Stimulated activated CD4-positive, alpha-beta T cell treated with anti-CD3 and anti-CD28 coated beads, Interleukin-1b, Interleukin-23, amount 100 ng/mL, for 24 hours (primary cell): ENCODE results near the gene CDH11.

Experiments used
- DNase-seq, 4 experiments: peaks; one replicate each; pipeline ENCODE4 v3.0.0-alpha.2; 2020; ENCODE audit warnings: low read depth in 4 of 4, low spot score in 1 of 4

CDH11 gene

DNA sequence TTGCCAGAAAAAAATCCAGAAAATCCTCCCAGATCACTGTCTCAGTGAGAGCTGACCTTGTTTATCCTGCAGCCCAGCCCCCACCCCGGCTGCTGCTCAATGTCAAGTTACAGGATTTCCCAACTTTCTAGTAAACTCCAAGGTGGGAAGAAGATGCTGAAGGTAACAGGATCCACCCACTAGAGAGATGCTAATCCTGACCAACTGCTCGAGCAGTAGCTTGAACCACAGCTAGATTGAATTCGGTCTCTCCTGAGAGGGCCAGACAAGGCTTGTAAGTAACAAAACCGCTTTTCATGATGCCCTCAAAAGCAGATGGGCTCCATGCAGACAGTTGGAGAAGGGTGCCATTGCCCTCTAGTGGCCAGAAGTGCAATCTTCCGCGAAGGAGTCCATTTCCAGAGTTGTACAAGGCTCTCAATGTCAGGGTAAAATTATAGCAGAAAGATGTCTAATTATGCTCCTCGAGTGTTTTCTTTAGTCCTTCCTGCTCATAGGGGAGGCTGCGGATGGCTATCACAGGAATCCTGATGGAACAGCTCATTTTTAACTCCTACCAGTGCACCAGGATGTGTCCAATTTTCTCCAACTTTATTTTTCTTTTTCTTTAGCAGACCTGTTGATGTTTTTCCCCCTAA lies 3.9 kb downstream of the CDH11 start:
- DNase-seq = no peak

DNA sequence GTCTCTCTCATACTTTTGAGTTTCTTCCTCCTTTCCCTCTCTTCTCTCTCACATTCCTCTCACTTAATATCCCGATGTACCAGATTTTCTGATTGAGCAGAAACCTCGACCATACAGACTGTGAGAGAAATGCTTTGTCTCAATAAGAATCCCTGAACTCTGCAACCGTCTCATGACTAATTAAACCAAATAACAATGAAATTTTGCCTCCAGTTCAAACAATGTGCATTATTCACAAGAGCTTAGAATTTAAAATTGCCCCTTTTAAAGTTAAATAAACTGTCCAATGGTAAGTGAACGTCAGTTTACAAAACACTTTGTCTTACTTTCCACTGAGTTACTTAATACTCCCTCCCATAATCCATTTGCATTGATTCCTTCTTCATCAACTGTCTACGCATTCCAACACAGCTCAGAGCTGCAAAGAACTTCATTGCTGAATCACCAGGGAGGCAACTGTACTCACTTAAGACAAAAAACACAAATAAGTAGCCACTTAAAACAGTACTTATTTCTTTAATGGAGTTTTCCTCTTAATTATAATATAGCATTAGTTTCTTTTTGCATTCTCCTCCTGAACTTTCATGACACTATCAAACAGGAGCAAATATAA lies 4.9 kb downstream of the CDH11 start:
- no peak for DNase-seq

DNA sequence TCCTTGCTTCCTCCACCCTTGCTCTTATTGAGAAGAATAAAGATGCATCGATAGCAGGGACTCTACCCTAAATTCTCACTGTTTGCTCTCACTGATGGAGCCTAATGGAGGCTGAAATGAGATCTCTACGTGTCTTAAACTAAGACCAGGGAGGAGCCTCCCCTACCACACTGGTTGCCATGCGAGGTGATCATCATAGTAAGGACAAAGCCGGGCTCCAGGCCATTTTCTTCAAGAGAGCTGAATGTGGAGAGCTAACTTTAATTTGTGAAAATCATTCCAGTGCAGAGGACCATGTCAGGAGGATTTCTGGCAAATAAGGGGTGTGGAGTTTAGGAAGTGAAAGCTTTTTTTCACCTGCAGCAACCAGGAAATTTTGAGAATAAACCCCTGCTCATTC lies 5.6 kb downstream of the CDH11 start:
- DNase-seq = no peak

DNA sequence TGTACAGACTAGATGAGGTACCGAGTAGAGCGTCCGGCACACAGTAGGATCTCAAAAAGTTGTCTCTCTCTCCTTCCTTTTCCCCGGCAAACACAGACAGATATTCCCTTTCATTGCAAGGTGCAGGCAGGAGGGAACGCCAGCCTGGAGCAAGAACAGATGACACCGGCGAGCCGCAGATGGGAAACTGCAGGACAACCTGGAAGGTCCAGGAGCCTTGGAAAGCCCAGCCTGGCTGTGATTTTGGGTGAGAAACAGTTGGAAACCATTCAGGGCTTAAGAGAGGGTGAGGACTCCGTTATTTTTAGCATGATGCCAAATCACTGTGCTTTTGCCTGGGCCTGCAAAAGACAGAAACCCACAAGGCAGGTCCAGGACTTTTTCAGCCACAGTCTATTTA lies 7.3 kb downstream of the CDH11 start:
- no peak for DNase-seq

DNA sequence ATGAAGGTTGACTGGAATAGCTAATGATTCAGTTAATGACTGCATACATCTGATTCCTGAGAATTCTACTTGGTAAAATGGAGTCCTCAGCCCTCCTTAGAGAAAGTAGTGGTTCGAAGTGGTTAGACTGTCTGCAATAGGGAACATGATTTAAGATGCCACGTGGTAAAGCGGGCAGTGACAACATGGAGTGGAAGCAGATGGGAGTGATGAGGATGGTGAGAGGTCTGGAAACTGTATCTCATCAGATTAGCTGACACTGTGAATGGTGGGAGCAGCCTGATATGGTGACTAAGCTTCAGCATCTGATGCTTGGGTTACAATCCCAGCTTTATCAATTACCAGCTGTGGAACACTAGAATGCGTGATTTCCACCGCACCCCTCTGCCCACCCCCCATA lies 8.4 kb downstream of the CDH11 start:
- DNase-seq = no peak

DNA sequence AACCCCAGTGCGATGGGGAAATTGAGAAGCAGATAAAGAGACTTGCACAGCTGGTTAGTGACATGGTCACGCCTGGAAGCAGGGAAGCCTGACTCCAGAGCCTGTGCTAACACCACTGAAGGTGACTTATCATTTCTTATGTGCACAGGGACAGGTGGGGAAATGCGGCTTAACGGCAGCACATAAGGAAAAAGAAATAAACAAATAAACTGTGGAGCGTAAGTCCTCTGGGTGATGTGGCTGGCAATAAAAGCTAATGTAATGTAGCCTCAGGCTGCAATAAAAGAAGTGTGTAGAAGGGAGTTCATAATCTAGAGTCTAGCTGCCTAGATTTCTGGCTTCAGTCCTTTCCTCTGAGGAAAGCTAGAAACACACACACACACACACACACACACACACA lies 10.6 kb downstream of the CDH11 start:
- no peak for DNase-seq

DNA sequence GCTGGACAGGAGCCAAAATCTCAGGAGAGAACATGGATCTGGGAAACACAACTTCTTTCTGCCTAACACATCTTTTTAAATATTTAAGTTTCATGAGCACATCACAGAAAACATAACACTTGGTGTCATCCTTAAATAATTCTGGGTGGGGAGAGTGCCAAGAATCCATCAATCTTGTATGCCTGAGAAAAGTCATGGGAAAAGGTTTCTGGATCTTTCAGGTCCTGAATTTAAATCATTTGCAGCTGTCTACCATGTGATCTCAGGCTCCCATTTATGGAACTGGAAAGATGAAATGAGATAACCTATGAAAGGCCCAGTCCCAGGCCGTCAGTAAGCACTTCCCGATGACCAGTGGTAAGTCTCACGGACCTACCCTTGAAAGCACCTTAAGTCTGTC lies 15.1 kb downstream of the CDH11 start:
- DNase-seq = no peak

DNA sequence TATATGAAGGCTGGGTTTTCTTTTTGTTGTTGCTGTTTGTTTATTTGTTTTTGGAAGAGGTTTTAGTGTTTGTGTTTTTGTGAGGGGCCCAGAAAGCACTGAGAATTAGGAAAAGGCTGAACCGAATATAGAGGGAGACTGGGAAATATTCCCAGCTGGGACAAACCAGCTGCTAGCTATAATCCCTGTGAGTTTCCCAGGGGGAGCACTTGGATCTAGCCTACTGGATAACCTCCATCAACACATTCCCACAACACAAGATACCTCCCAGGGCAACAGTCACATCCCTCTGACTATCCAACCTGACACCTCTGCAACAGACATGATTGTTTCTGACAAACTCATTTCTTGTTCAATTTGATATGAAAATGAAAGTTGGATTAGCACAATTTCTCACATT lies 16.7 kb downstream of the CDH11 start:
- DNase-seq = no peak

DNA sequence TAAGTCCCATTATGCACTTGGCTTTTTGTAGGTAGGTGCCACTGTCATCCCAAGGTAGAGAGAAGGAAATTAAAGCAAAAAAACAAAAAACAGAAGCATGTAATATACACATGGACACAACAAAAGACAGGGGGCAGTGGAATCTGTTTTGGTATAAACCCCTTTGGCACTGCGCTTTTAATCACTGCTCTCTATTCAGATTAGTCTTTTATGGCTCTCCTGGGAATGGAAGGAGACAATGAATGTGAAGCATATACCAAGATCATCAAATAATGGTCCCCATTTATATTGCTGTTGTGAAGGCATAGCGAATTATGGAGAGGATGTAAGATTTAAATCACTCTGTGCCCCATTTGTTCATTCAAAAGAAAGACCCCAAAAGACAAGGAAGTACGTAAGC lies 17.4 kb downstream of the CDH11 start:
- DNase-seq = no peak

DNA sequence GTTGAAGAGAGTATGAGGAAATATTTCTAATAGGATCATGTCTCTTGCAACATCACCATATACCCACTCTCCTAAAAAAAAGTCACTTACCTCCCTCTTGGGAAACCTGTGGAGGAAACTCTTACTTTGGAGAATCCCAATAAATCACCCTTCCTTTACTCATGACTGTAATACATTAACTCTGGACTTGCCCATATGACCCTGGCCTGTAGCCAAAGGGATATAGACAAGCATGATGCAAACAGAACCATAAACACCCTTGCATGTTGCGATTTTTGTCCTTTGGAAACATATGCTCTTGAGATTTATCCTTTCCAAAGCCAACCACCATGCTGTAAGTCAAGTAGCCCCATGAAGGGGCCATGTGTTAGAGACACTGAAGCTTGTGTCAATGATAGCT lies 19.5 kb downstream of the CDH11 start:
- no peak for DNase-seq

DNA sequence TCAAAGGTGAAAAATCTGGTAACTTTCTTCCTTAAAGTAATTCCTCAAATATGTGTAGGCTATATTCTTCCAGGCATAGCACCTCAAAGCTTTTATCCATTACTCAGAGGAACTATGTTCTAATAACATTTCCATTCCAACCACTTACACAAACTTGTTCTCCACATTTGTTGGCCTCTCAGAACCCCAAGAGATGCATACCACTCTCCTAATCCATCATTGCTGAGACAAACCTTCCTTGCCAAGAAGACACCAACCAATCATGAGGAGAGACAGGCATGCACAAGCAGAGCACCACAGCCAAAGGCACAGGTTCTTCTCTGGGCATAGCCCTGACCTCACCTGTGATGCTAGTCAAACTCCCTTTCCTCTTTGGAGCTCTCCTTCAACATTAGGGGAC lies 20.9 kb downstream of the CDH11 start:
- no peak for DNase-seq

DNA sequence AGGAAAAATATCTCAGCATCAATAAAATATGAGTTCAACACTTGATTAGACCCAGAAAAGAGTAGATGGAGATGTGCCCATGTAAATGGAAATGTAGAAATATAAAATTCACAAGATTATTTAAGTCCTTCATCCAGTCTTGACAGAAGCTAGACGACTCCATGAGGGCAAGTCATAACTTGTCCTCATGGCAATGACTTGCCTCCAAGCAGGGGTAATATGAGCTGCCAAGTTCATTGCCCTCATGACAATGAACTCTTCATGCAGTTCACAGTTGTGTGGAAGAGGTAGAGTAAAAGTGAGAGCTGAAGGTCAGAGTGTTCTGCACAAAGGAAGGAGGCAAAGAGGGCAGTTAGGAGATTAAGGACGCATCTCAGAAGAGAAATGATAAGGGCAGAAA lies 22.3 kb downstream of the CDH11 start:
- DNase-seq = no peak

DNA sequence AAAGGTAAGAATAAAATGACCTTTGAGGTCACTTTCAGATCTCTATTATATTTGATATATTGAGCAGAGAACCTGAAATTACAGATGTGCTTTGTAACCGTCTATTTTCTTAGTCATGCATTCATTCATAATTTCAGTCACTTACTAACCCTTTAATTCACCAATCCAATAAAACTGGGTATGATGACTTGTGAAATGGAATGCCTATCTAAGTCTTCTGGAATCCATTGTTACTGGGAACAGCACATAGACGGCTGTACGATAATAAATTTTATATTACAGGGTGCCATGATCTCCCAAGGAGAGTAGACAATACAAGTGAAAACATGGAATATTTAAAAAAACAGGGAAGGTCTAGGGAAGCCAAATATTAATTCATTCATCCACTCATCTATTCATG lies 22.9 kb downstream of the CDH11 start:
- no peak for DNase-seq

DNA sequence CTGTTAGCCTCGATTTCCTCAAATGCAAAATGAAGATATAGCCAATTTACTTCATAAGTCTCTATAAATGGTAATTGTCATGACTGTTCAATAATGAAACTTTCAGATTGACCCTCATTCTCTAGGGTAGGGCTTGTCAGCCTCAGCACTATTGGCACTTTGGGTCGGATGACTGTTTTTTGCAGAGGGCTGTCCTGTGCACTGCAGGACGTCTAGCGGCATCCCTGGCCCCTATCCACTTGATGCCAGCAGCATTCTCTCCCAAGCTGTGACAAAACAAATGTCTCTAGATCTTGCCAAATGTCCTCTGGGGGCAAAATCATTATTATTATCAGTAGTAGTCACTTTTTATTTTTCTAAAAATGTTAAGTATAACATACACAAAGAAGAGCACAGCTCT lies 24.6 kb downstream of the CDH11 start:
- DNase-seq = no peak

DNA sequence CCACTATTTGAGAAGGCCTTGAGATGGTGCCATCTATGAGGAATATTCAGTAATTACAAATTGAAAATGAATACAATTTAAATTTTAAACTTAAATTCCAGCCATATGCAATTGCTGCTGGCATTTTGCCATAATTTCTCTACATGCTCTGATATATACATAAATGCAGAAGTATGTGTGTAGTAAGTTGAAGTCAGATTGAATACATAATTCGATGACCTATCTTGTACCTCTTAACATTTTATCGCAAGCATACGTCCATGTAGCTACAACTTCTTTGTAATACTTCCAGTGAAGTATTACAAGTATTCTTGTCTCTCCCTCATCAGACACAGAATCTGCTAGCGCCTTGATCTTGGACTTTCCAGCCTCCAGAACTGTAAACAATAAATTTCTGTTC lies 26.0 kb downstream of the CDH11 start:
- DNase-seq = no peak

DNA sequence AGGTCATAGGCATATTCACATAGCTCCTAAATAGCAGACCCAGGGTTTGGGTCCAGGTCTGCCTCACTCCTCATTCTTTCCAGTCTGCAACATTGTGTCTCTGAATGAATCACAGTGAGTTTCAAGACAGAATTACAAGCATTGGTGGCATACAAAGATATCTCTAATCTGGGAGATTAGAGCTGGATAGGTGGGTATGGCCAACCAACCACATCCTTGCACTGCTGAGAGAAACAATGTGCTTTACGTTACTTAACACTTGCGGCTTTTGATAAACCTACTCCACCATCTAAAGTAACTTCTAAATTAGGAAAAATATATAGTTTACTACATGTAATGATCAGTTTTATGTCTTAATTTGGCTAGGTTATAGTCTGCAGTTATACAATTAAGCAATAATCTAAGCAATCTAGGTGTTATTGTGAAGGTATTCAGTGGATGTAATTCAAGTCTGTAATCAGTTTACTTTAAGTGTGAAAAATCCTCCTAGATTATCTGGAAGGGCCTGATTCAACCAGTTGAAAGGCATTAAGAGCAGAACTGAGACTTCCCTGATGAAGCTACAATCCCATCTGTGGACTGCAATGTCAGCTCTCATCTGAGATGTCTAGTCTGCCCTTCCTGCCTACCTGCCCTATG lies 26.7 kb downstream of the CDH11 start:
- no peak for DNase-seq

DNA sequence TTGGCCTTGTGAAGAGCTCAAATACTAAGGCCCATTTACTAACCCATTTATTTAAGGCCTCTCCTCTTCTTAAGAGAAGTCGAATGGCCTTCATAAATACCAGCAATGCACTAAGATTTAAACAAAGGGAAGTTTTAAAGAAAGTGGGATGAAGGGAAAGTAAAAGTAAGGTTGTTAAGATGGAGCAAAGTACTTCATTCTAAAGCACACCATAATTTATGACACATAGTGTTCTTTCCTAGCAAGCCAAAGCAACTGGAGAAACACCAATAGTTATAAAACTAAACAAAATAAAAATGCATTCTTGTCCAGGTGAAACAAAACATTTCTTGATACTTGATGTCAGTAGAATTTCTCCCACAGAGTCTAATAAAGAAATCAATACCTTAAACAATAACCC lies 27.9 kb downstream of the CDH11 start:
- no peak for DNase-seq

DNA sequence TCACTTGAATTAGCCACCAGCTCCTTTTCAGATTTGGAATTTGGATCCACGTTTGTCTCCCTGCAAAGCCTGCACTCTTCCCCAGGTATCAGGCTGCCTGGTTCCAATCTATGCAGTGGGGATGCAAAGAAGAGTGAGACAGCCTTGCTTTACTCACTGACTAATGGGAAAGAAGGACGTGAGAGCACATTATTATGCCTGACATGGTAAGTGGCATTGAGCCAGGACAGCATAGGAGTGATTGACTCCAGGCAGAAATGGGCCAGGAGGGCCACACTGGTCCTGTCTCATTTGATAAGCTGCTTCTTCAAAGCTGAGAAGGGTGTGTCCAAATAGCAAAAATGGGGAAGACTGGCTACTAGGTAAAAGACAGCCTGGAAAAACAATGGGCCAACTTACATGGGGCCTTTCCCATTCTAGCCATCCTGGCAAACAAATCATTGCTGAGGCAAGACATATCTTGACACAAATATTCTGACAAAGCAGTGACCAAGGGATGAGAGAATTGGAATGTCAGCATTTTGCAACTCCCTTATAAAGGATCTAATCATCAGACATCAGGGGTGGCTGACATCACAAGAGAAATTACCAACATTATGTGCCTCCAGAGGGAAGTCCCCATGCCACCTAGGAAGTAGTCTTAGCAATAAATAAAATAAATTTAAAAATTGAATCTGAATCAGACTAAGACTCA lies 38.6 kb downstream of the CDH11 start:
- no peak for DNase-seq

DNA sequence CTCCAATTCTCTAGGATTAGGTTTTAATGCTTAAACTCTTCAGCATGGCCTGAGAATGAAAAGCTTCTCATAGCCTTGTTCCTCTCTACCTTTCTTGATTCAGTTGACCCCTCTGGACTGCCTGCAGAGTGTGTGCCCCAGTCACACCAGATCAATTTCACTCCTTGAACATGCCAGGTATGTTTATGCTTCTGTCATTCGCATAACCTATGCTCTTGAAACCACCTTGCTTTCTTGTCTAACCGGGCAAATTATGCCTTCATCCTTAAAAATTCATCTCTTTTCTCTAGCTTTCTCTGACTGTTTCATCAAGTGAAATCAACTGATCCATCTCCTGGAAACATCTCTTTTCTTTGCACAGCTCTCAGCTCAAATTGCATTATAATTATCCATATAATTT lies 42.3 kb downstream of the CDH11 start:
- no peak for DNase-seq

DNA sequence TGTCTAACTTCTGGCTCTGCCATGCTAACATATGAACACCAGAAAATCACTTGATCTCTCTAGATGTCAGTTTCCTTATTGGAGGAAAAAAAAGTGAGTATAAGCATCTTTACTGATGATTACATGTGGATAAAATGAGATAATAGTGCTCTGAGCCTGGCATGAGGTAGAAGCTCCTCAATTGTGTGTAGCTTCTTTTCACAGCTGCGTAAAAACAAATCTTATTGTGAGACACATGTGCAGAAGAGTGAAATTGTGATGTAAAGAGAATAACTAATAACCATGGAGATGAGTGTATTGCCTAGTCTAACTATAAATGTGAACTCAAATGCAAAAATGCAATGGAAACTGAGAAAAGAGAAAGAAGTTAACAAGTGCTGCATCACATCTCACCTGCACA lies 44.7 kb downstream of the CDH11 start:
- DNase-seq = no peak

DNA sequence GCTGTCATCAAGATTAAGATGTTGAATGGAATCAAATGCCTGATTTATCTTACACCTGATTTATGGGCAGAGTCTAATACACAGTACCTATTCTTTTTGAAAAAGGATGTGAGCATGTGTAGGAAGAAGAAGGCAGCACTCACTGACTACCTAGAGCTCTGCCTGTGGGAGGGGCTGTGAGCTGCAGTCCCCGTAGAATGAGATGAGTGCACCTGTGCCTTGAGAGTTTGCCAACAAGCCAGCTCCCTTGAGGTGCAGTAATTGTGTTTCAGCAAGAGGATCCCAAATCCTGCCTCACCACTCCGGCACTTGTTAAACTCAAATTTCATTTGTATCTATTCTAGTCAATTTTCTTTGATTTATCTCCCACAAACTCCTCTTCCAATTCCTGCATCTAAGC lies 46.0 kb downstream of the CDH11 start:
- no peak for DNase-seq
